GM12891 (cell line): ENCODE measurements around the gene EOMES. TPM values are rescaled to one million over a fixed set of nuclear protein-coding genes. Genes with fewer than 3 reads are reported as not detected.
A peak's percentile ranks its signal among the peaks of the same experiment; 100 is the strongest.
"Not testable (repeated sequence)": the region's sequence is repeated elsewhere in the genome, so short reads cannot be mapped to it uniquely, and the experiment has no call there.

Experiments used
- DNase-seq: peaks from one replicate; pipeline ENCODE4 v3.0.0; 2011; ENCODE audit warnings: low spot score; ENCODE audit not compliant: insufficient read length
- FAIRE-seq: peaks from 2 replicates; lab custom pipeline; 2011; peaks lifted over from hg19 to GRCh38; lab: Jason Lieb, UNC
- PAX5 ChIP-seq: IDR thresholded peaks from 2 replicates; pipeline ENCODE4 v1.6.1; 2011; ENCODE audit warnings: low read length, moderate library complexity, mild to moderate bottlenecking; ENCODE audit not compliant: insufficient read depth, severe bottlenecking
- POLR2A ChIP-seq: IDR thresholded peaks from 2 replicates; pipeline ENCODE4 v1.6.1; 2011; ENCODE audit warnings: low read depth, low read length, control low read depth
- POLR2AphosphoS5 ChIP-seq: IDR thresholded peaks from 2 replicates; pipeline ENCODE4 v1.6.1; 2011; ENCODE audit warnings: low read depth, low read length, control low read depth
- POU2F2 ChIP-seq: IDR thresholded peaks from 2 replicates; pipeline ENCODE4 v1.6.1; 2011; ENCODE audit warnings: low read depth, mild to moderate bottlenecking, control low read depth, low read length, moderate library complexity
- SPI1 ChIP-seq: IDR thresholded peaks from 2 replicates; pipeline ENCODE4 v1.6.1; 2011; ENCODE audit warnings: low read depth, low read length, control low read depth
- TAF1 ChIP-seq: IDR thresholded peaks from 2 replicates; pipeline ENCODE4 v1.6.1; 2011; ENCODE audit warnings: low read depth, low read length, control low read depth
- polyA plus RNA-seq: library from polyadenylated mRNA; unstranded; fragments of >200 nt; gene quantifications from one replicate; pipeline ENCODE4 v1.2.1, GENCODE V29; 2012; ENCODE audit warnings: low read depth, missing spikeins, inconsistent platforms; ENCODE audit not compliant: missing spikeins

Gene EOMES
- polyA plus RNA-seq = not detected

DNA sequence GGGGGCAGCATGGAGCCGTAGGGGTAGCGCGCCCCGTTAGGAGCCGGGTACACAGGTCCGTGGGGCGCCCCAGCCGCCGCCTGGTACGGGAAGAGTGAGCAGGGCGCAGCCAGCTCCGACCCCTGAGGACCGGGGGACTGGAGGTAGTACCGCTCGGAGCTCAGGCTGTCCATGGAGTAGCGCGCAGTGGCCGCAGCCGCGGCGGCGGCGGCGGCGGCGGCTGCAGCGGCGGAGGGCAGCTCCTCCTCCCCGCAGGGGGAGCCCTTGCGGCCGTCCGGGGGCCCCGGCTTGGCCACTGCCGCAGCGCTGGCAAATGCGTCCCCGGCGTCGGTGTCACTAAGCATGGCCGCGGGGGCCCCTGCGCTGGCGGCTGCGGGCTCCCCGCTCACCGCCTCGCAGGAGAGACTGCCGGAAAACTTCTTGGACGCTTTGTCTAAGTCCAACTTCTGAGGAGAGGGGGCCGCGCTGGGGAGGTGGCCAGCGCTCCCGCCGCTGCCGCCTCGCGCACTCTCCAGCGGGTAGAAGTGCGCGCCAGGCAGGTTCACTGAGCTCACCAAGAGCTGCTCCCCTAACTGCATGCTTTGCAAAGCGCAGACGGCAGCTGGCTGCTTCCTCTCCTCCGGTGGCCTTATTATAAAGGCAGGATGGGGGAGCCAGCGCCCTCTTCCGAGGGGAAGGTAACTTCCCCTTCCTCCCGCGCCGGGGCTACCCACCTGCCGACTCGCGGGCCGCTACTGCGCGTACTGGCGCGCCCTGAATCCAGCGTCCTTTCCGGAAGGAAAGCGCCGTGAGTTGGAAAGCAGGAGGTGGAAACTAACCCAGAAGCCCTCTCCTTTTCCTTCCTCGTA lies at the start of gene EOMES:
EOMES (minus strand) TSS at position 607 of the 848 bp plus-strand sequence; CDS start at position 578, 29 bp downstream.
- FAIRE-seq = no peak
- DNase-seq = peak; percentile 37
- TF ChIP-seq PAX5 (no peak), POU2F2 (no peak), POLR2AphosphoS5 (no peak), POLR2A (no peak), TAF1 (no peak), SPI1 (no peak)

DNA sequence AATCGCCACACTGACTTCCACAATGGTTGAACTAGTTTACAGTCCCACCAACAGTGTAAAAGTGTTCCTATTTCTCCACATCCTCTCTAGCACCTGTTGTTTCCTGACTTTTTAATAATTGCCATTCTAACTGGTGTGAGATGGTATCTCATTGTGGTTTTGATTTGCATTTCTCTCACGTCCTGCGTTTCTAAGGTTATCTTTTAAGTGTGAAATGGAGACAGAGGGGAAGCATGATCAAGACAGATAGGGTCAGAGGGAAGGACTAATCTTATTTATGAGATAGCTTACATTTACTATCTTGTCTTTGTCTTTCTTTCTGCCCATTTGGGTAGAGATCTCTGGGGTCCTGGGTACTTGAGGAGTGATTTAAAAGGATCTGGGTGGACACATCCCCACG lies 48.3 kb upstream of the EOMES start:
- DNase-seq, FAIRE-seq: not testable (repeated sequence)

DNA sequence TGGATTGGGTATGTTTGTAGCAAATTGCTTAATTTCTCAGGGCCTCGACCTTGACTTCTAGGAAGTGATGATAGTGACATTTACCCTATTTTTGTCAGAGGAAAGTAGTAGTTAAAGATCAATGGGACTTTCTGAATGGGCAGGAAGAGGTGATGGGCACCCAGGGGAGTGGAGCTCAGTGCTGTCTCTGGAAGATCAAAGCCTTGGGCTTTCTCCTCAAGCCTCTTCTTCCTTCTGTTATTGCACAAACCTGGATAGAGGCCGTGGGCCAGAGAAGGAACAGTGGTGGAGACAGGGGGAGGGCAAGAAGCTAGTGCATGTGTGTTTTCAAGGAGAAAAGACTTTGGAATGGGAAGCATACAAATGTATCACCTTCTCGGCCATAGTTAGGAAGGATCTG lies 44.9 kb upstream of the EOMES start:
- TF ChIP-seq POU2F2 = no peak
- TF ChIP-seq TAF1 = no peak
- TF ChIP-seq SPI1 = no peak
- no peak for TF ChIP-seq PAX5
- TF ChIP-seq POLR2A = no peak
- no peak for TF ChIP-seq POLR2AphosphoS5
- FAIRE-seq (no peak), DNase-seq (no peak)

DNA sequence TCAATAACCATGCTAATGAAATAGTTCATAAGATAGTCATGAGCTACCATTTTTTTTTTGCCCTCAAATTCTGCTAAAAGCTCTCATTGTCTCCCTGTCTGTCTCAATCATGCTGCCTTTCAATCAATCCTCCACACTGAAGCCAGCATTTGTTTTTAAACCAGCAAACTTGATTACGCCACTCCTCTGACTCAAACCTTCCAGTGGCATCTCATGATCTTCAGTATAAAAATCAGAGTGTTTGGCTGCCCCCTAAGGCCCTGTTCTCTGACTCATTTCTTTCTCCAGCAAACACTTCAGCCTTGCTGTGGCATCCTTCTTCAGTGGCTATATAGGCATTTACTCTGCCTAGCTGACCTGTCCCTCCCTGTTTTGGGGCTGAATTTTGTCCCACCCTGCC lies 36.0 kb upstream of the EOMES start:
- TF ChIP-seq PAX5 (no peak), POU2F2 (no peak), TAF1 (no peak), POLR2A (no peak)
- DNase-seq (no peak), FAIRE-seq (no peak)

DNA sequence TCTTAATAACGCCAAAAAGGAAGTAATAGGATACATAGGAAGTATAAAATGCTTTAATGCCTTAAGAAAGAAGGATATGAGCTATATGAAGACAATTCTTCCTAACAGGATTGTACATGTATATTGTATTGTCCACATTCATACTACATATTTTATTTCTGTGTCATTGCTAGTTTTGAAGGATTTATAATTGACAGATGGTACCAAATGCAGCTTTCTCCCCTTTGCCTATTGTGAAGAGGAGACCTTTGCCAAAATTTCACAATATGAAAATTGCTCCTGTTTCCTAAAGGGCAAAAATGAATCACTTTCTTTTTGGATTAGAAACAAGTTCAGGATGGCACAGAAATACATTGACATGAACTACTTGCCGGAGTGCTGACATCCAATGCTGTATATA lies 34.8 kb upstream of the EOMES start:
- DNase-seq (no peak), FAIRE-seq (no peak)
- TF ChIP-seq TAF1 (no peak), POLR2AphosphoS5 (no peak), POU2F2 (no peak), POLR2A (no peak), SPI1 (no peak), PAX5 (no peak)

DNA sequence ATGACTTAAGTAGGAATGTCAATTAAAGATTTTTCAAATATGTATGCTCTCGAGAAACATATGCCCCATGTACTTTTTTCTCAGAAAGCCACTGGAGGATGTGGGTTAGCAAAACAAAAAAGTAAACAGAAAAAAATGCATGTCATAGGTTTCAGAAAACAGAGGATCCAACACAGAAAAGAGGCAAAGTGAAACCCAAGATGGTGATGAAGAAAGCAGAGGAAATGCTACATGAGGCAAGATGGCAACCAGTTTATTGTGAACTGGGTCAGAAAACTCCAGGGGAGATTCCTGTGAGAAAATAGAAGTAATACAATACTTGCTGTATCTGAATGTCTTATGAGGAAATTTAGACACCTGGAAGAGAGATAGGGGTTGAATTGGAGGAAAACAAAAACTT lies 30.8 kb upstream of the EOMES start:
- FAIRE-seq (no peak), DNase-seq (no peak)
- TF ChIP-seq SPI1 (no peak), POU2F2 (no peak), PAX5 (no peak), POLR2AphosphoS5 (no peak), TAF1 (no peak), POLR2A (no peak)

DNA sequence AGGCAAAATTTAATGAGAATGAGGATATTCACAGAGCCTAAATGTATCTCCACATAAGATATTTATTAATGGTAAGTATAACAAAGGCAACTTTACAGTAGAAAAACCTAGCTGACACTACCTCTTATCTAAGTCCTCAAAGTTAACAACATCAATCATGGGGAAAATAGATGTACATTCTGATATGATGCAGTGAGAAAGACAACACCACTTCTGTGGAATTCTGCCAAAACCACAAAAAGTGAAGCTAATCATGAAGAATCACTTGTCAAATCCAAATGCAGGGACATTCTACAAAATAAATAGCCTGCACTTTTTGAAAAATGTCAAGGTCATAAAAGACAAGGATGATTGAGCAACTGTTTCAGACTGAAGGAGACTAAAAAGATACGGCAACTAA lies 27.5 kb upstream of the EOMES start:
- no peak for TF ChIP-seq PAX5
- no peak for TF ChIP-seq POU2F2
- TF ChIP-seq TAF1 = no peak
- no peak for TF ChIP-seq POLR2A
- no peak for TF ChIP-seq POLR2AphosphoS5
- TF ChIP-seq SPI1 = no peak

DNA sequence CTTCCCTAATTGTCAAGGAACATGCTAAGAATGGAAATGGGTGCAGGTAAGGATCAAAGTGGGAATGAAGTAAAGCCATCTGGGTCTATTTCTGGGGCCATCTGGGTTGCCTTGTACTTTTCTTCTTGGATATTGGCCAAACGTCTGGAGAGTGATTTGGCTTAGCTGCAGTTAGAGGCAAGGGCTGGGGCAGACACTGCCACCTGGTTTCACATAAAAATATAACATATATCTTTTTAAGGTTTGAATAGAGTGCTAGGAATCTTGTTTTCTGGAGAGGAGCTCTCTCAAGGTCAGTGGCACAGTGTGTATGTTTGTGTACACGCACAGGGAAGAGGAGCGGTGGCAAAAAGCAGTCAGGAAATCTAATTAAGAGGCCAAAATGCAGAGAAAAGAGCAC lies 24.7 kb upstream of the EOMES start:
- no peak for FAIRE-seq
- DNase-seq = no peak
- TF ChIP-seq POU2F2 (no peak), POLR2AphosphoS5 (no peak), TAF1 (no peak), POLR2A (no peak), PAX5 (no peak), SPI1 (no peak)

More for the DNA sequence above, 27.5 kb upstream of the EOMES start:
- DNase-seq (no peak), FAIRE-seq (no peak)

DNA sequence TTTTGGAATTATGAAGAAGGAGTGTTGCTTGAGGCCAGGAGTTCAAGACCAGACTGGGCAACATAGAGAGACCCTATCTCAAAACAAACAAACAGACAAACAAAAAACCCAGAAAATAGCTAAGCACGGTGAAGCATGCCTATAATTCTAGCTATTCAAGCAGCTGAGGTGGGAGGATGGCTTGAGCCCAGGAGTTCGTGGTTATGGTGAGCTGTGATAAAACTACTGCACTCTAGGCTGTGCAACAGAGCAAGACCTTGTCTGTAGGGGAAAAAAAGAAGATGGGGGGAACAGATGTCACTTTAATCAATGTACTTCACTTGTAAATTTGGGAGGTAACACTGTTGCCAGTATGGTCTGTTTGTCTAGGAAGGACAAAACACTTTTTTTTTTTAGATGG lies 18.7 kb upstream of the EOMES start:
- TF ChIP-seq TAF1 (no peak), POU2F2 (no peak), POLR2AphosphoS5 (no peak), PAX5 (no peak), SPI1 (no peak), POLR2A (no peak)
- FAIRE-seq = no peak
- DNase-seq = no peak

DNA sequence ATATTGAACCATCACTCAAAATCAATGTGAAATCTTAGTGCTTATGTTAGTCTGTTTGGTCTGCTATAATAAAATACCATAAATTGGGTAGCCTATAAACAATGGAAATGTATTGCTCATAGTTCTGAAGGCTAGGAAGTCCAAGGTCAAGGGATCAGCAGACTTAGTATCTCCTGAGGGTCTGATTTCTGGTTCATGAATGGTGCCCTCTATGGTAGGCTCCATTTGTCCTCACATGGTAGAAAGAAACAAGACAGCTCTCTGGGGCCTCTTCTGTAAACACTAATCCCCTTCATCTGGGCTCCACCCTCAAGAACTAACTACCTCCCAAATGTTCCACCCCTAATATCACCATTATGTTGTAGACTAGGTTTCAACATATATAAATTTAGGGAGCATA lies 15.0 kb upstream of the EOMES start:
- no peak for FAIRE-seq
- no peak for TF ChIP-seq POLR2A
- TF ChIP-seq PAX5 = no peak
- no peak for TF ChIP-seq POU2F2
- TF ChIP-seq SPI1 = no peak
- TF ChIP-seq POLR2AphosphoS5 = no peak
- no peak for TF ChIP-seq TAF1
- DNase-seq = no peak
